Activated naive CD4-positive, alpha-beta T cell (primary cell): Measurements from ENCODE around the gene CLIC6.
"Not testable (repeated sequence)": the region's sequence is repeated elsewhere in the genome, so short reads cannot be mapped to it uniquely, and the experiment has no call there.

Experiments used
- DNase-seq, 4 experiments: peaks; one replicate each; lab custom pipeline; 2025; lab: John Stamatoyannopoulos, UW

The CLIC6 gene

GRCh38 chr21:34653522-34653921, 15.3 kb upstream of the CLIC6 start:
- DNase-seq: no peak

DNA sequence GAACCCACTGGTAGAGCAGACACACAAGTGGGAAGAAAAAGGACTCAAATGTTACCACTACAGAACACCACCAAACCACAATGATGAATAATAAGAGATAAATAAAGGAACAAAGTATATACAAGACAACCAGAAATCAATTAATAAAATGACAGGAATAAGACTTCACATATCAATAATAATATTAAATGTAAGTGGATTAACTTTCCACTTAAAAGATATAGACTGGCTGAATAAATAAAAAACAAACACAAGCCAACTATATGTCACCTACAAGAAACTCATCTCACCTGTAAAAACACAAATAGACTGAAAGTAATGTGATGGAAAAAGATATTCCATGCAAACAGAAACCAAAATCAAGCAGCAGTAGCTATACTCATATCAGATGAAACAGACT, 6.9 kb upstream of the CLIC6 start:
- DNase-seq: no peak

DNA sequence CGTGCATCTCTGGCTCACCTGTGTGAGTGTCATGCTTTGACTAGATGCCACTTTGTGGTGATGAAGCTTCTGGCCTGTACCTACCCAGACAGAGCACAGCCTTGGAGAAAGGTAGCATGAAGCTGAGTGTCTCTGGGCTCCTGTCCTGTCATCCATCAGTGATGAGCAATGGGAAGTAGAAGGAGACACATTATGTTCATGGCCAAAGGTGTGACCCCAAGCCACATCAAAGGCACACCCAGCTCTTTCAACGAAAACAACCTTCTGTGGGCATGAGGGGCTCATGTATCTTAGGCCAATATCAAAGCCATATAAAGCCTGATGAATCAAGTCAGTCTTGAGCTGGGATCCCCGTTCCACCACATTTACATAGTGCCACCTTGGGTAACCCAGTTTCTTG, 1.0 kb upstream of the CLIC6 start:
- no peak for DNase-seq

GRCh38 chr21:34669149-34669879, 520 bp downstream of the CLIC6 start:
- no peak for DNase-seq

GRCh38 chr21:34669880-34670219, 1.1 kb downstream of the CLIC6 start:
- DNase-seq: not testable (repeated sequence)

DNA sequence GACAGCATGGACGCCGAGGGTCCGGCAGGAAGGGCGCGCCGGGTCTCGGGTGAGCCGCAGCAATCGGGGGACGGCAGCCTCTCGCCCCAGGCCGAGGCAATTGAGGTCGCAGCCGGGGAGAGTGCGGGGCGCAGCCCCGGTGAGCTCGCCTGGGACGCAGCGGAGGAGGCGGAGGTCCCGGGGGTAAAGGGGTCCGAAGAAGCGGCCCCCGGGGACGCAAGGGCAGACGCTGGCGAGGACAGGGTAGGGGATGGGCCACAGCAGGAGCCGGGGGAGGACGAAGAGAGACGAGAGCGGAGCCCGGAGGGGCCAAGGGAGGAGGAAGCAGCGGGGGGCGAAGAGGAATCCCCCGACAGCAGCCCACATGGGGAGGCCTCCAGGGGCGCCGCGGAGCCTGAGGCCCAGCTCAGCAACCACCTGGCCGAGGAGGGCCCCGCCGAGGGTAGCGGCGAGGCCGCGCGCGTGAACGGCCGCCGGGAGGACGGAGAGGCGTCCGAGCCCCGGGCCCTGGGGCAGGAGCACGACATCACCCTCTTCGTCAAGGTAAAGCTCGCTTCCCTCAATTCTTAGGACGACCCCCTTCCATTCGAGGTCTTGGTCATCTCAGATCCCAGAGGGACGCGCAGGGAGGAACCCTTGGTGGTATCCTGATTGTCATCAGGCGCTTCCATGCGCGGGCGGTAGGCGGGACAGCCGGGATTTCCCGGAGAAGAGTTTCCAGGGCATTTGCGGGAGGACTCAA, 1.6 kb downstream of the CLIC6 start:
- DNase-seq: no peak

DNA sequence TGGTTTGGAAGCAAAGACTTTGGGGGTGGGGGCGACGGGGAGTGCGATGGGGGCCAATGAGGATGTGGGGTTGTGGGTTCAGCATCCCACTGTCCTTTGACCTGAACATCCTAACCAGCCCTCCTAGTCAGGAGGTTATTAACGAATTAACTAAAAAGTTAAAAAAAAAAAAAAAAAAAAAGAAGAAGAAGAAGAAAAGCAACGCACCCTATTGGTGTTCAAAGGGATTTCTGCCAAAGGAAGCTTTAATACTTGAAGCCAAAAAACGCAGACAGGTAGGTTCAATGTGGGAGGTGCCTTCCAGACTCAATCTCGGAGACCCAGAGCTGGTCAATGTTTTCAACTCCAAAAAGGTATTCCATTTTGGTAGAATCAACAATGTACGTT, 2.2 kb downstream of the CLIC6 start:
- no peak for DNase-seq

GRCh38 chr21:34671462-34671861, 2.7 kb downstream of the CLIC6 start:
- DNase-seq: no peak

- DNase-seq: no peak
These were observed 3.1 kb downstream of the CLIC6 start for GRCh38 chr21:34671891-34672290.

GRCh38 chr21:34673006-34673405, 4.2 kb downstream of the CLIC6 start:
- DNase-seq: no peak

- no peak for DNase-seq
These were observed 5.7 kb downstream of the CLIC6 start for GRCh38 chr21:34674468-34674867.

- no peak for DNase-seq
These were observed 7.1 kb downstream of the CLIC6 start for GRCh38 chr21:34675871-34676270.

DNA sequence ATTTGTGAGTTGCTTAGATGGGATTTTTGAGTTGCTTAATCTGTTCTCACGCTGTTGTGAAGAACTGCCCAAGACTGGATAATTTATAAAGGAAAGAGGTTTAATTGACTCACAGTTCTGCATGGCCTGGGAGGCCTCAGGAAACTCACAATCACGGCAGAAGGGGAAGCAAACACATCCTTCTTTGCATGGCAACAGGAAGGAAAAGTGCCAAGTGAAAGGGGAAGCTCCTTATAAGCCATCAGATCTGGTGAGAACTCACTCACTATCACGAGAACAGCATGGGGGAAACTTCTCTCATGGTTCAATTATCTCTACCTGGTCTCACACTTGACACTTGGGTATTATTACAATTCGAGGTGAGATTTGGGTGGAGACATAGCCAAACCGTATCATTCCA, 10.3 kb downstream of the CLIC6 start:
- DNase-seq: no peak

DNA sequence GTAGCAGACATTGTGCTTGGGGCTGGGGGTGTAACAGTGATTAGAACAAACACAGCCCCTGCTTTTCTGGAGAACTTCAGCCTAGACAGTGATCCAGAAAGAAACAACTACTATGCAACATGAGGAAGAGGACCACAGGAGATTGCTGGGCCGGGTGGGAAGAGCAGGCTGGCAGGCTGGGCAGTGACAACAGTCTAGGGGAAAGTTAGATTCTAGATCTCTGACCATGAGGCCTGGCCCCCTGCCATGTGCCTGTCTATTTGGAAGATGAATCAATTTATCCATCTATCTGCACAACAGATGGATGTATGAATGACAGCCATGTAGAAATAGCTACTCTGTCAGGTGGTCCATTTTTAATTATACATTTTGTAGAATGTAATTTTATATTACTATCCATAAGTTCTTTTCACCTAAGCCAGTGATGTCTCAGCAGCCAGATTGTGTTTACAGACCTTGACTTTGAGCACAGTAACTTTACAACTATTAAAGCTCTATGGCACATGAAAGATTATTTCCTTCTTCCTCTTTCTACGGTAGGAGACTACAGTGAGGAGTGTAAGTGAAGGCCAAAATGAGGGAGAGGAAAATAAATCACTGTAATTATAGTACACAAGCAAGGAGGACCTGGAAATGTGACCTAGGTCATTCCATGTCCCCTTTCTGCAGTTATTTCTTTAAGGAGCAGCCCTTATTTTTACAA, 15.5 kb downstream of the CLIC6 start:
- DNase-seq: no peak

GRCh38 chr21:34687065-34687464, 18.3 kb downstream of the CLIC6 start:
- DNase-seq: no peak

DNA sequence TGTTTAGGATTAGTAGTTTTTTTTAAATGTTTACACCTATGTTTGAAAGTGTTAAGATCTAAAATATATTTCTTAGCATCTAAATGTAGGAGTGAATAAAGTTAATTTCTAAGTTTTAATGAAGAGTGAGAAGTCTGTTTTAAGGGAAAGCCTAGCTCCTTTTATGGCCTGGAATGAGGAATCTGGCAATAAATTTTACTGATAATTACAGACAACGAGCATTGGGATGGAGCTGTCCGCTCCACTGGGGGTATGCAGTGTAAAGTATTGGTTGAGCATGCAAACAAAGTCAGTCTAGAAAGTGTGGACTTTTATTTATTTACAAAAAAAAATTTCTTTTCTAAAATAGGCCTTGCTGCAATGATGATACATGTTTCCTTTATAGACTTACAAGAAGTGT, 19.0 kb downstream of the CLIC6 start:
- DNase-seq: no peak

- DNase-seq: no peak
These were observed 19.4 kb downstream of the CLIC6 start for GRCh38 chr21:34688145-34688544.

GRCh38 chr21:34688715-34689114, 19.9 kb downstream of the CLIC6 start:
- no peak for DNase-seq

GRCh38 chr21:34690041-34690792, 21.4 kb downstream of the CLIC6 start:
- no peak for DNase-seq

GRCh38 chr21:34690793-34691175, 22.0 kb downstream of the CLIC6 start:
- no peak for DNase-seq

GRCh38 chr21:34691390-34692032, 22.7 kb downstream of the CLIC6 start:
- DNase-seq: no peak

GRCh38 chr21:34692458-34693020, 23.7 kb downstream of the CLIC6 start:
- DNase-seq: no peak
